H7 (cell line): ENCODE measurements around the gene FRMD4B. TPM values are rescaled to one million over a fixed set of nuclear protein-coding genes. Genes with fewer than 3 reads are reported as not detected.

Source experiments
- DNase-seq: peaks from one replicate; pipeline ENCODE4 v3.0.0; 2012
- H3K27me3 ChIP-seq: 2 replicates; pipeline ENCODE4 v1.6.0; 2011; ENCODE audit warnings: mild to moderate bottlenecking, low read length; ENCODE audit not compliant: control insufficient read depth, insufficient read depth
- H3K36me3 ChIP-seq: replicated peaks from 2 replicates; pipeline ENCODE4 v1.5.1; 2011; ENCODE audit warnings: low read length; ENCODE audit not compliant: control insufficient read depth, insufficient read depth
- H3K4me3 ChIP-seq: 2 replicates; pipeline ENCODE4 v1.5.1; 2011; ENCODE audit warnings: low read depth, mild to moderate bottlenecking, control low read depth, low read length, moderate library complexity; ENCODE audit not compliant: insufficient read depth
- total RNA-seq: library from RNA; depleted of rRNA; stranded (reverse); fragments of >200 nt; shearing (Covaris generic); gene quantifications from 2 replicates; pipeline ENCODE4 v1.2.3, GENCODE V29; 2014

Gene FRMD4B
- total RNA-seq, 1 experiment from 2014 or later = 1.0 TPM

DNA sequence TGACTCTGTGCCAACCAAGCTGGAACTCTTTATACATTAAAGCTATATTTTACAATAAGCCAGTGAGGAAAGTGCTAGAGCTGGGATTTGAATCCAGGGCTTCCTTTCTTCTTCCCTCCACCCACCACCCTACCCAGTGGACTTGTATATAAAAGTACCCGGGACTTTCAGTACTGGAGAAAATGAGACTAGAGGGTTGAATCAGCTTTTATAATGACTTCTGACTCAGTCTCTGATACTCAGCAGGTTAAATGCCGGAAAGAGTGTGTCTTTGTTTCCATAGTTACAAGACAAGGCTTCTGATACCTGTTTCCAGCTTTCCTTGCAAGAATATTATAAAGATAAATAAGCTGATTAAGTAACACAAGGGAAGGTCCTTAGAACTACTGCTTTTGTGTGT is 80.9 kb downstream of the FRMD4B start:
- no peaks in the 10 kb centered on the region for H3K36me3 ChIP-seq
- DNase-seq = no peak
- no peak overlapping the region for H3K4me3 ChIP-seq
- H3K27me3 ChIP-seq = no peaks in the 10 kb centered on the region

DNA sequence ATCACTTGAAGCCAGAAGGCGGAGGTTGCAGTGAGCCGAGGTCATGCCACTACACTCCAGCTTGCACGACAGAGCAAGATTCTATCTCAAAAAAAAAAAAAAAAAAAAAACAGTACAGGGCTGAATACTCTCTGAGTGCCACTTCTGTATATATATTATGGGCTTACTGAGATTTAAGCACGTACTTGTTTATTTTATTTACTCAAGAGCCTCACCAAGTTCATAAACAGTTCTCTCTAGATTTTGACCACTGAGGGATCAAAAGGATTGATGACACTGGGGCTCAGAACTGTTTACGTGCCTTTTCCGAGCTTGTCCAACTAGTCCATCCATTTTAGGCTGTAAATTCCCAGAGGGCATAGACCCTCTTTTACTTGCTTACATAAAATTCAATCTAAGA is 81.5 kb downstream of the FRMD4B start:
- Histone ChIP-seq H3K27me3 (no peaks in the 10 kb centered on the region), H3K36me3 (no peaks in the 10 kb centered on the region), H3K4me3 (no peak overlapping the region)
- no peak for DNase-seq

- Histone ChIP-seq H3K27me3 (no peaks in the 10 kb centered on the region), H3K36me3 (no peaks in the 10 kb centered on the region), H3K4me3 (no peak overlapping the region)
- DNase-seq = no peak
Observed at GRCh38 chr3:69300296-69300695, 85.6 kb downstream of the FRMD4B start.

- Histone ChIP-seq H3K27me3 (no peaks in the 10 kb centered on the region), H3K36me3 (no peaks in the 10 kb centered on the region), H3K4me3 (no peak overlapping the region)
- DNase-seq = no peak
Observed at GRCh38 chr3:69299344-69299743, 86.5 kb downstream of the FRMD4B start.

DNA sequence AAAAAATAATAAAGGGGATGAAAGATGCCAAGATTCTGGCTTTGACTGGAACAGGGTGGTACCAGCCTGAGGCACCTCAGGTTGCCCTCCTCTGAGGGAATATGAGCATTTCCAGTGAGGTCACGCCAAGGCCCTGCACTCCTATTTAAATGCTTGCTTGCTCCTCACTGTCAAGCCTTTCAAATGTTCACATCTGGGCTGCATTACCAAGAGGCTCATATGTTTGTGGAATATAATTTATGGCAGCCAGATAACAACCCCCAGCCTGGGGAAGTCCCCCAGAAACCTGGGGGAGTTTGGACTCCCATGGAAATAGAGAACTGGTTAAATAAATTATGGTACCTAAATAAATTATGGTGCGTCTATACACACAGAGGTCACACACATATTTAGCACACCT is 88.4 kb downstream of the FRMD4B start:
- DNase-seq = no peak
- no peak overlapping the region for H3K4me3 ChIP-seq
- H3K27me3 ChIP-seq = no peaks in the 10 kb centered on the region
- no peaks in the 10 kb centered on the region for H3K36me3 ChIP-seq

DNA sequence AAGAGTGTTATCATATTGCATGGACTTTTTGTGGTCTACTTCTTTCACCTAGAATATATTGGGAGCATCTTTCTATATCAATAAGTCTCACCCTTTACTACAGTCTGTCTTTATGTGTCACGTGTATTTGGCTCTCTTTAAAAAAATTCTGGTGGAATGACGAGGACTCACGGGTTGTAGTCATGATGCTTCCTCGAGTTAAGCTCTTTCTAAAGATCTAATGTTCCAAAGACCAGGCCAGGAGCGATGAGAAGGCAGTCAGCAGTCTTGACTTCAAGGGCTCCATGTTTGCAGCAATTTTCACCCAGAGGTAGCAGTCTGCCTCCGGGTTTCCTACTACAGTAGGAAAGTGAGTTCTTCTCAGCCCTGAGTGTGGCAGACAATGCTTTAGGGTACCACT is 88.9 kb downstream of the FRMD4B start:
- Histone ChIP-seq H3K36me3 (no peaks in the 10 kb centered on the region), H3K4me3 (no peak overlapping the region), H3K27me3 (no peaks in the 10 kb centered on the region)
- no peak for DNase-seq

DNA sequence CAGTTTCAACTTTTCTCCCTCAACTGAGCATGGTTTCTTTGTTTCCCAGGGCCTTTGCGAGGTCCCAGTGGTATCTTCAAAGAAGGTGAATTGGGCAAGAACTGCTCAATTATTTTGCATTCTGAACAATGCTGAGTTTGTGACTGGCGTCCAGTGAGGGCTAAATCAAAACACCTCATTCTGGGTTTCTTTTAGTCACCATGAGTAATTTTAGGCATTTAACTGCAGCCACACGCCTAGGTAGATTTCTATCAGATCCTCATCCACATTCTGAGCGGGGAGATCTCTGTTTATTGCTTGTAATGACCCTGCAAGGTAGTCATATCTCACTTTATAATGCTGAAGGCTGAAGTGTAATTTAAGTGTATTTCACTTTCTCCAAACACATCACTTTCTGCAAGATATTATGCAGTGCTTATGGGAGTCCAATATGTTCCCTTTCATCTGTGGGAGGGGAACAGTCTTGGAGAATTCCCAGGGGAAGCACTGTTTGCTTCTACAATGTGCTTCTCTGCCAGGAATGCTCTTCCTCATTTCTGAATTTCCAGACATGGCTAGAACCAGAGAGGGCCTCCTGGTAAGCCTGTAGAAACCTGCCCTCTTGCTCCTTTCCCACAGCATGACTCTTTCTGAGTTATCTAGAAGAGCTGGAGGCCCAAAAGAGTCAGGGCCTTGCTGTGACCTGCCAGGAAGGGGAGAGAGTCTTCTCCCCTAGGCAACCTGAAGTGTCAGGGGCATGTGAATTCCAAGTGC is 91.7 kb downstream of the FRMD4B start:
- Histone ChIP-seq H3K36me3 (no peaks in the 10 kb centered on the region), H3K27me3 (no peaks in the 10 kb centered on the region; the same call in 1 of the 2 replicates)
- no peak for DNase-seq

DNA sequence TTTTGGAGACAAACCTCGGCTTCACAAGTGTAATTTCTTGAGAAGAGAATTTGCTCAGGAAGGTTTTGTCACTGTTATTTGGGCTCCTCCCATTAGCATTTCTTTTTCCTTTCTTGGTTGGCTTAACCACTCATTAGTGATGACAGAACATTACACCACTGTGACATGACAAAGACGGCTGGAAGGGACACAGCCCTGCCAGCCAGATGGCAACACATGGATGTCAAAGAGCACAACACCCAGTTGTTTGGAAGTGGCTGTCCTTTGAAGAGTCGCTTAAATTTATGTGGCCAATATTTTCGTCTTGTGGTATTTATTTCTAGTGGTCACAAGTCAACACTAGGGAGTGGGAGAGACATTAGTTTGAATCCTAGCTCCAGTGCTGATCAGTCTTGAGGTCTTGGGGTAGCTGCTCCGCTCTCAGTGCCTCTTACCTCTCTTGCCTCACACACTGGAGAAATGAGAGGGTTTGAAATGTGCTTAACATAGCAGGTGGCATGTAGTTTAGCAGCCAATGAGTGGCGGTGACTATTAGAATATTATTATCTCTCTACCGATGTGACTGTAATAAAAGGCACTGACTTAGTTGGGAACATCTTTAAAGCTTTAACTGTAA is 92.8 kb downstream of the FRMD4B start:
- Histone ChIP-seq H3K36me3 (no peaks in the 10 kb centered on the region), H3K27me3 (no peaks in the 10 kb centered on the region; the same call in 1 of the 2 replicates), H3K4me3 (no peak overlapping the region)
- no peak for DNase-seq

More for the DNA sequence above, 91.7 kb downstream of the FRMD4B start:
- no peak overlapping the region for H3K4me3 ChIP-seq

DNA sequence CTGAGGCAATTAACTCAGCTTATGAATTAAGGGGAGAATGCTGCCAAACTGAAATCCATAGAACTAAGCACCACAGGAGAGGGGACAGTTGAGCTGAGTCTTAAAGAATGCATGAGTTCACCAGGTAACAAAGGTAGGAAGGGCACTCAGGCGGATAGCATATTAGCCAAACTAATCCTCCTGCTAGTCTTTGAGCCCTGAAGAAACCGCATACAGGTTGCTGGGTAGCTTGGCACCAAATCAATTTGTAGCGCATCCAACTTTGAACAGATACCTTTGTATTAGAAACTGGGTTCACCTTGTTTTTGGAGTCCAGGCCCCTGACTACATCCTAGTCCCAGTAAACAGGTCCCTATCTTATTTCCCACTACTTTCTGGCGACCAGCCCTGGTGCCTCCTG is 93.7 kb downstream of the FRMD4B start:
- no peaks in the 10 kb centered on the region; the same call in 1 of the 2 replicates for H3K27me3 ChIP-seq
- H3K4me3 ChIP-seq = no peak overlapping the region
- no peaks in the 10 kb centered on the region for H3K36me3 ChIP-seq
- peak; percentile 30 for DNase-seq

DNA sequence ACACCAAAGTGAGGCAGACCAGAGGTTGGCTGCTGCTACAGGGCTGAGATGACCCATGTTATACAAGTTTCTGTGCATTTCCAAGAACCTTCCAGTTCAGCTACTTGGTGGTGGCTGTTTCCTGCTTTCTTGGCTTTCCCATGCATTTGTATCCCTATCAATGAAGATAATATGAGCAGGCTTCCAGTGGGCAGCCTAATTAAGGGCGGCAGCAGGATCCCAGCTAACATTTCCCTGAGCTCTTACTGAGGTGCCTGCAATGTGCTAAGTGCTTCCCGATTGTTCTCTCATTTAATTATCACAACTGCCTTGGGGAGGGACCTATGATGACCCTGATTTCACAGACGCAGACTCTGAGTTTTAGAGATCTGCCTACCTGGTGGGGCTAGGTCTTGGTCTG is 95.5 kb downstream of the FRMD4B start:
- Histone ChIP-seq H3K36me3 (no peaks in the 10 kb centered on the region), H3K27me3 (no peaks in the 10 kb centered on the region; the same call in 1 of the 2 replicates), H3K4me3 (no peak overlapping the region)
- DNase-seq = no peak

DNA sequence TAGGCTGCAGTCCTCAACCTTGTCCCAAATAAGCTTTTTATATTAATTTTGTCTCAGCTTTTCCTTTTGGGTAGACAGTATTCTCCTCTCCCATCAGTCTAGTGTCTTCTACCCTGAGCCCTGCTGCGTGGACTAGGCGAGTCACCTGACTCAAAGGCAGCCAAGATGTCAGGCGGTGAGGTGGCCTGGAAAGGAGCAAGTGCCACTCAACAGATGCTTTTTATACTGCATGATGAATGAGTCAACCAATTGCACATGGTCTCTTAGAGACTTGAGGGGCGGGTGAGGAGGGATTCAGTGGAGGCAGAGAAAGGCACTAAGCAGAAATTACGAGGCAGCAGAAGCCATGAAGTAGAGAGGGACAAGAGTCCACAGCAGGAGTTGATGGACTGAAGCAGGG is 95.9 kb downstream of the FRMD4B start:
- H3K27me3 ChIP-seq = no peaks in the 10 kb centered on the region; the same call in 1 of the 2 replicates
- DNase-seq = no peak

GRCh38 chr3:69288161-69288895 is 97.6 kb downstream of the FRMD4B start:
- no peak overlapping the region for H3K4me3 ChIP-seq
- peak; percentile 64 for DNase-seq
- no peaks in the 10 kb centered on the region; the same call in 1 of the 2 replicates for H3K27me3 ChIP-seq
- no peaks in the 10 kb centered on the region for H3K36me3 ChIP-seq

More for the DNA sequence above, 95.9 kb downstream of the FRMD4B start:
- H3K4me3 ChIP-seq = no peak overlapping the region
- no peaks in the 10 kb centered on the region for H3K36me3 ChIP-seq

DNA sequence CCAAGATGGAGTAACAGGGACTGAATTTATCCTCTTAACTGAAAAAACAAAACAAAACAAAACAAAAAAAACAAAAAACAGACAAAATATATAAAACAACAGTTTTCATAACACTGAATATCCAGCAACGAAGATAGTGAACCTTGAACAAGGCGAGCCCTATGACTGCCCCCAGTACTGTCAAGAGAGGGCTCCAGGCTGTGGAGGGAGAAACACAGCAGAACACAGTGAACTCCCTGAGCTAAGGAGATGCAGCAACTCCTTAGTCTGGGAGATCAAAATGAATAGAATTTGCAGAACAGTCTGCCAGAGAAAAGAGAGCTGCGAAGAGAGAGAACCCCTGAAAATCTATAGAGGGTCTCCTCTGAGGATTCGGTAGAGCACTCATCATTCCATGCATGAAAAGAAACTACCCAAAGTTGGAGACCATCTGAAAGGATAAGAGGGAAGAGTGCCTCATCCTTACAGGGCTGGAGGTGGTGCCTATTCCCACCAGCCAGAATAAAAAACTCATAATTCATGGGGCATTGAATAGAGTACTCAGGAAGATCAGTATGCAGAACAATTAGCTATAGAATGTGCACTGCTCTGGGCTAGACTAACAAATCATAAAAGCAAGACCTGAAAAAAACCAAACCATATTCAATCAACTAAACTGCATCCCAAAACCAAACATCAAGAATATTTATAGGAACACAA is 101.8 kb downstream of the FRMD4B start:
- no peak for DNase-seq
- H3K4me3 ChIP-seq = no peak overlapping the region
- H3K36me3 ChIP-seq = no peaks in the 10 kb centered on the region
- no peaks in the 10 kb centered on the region for H3K27me3 ChIP-seq

DNA sequence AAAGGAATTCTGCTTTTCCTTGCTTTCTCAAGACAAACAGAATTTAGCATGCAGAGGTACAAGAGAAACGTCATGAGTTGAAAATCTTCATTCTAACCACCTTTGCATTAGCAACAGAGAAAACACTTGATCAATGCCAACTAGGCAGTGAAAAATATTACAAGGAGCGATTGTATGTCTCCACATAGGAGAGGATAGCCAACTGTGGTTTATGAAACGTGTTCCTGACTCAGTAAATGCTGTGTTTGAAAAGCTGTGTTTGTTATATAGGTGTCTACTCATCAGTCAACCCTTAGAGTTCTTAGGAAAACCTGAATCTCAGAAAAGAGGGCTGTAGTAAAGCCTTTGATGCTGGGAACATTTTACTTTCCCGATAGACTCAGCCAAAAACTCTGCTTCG is 102.4 kb downstream of the FRMD4B start:
- H3K4me3 ChIP-seq = no peak overlapping the region
- H3K27me3 ChIP-seq = no peaks in the 10 kb centered on the region
- no peak for DNase-seq
- H3K36me3 ChIP-seq = no peaks in the 10 kb centered on the region
